Keratinocyte (primary cell): ENCODE measurements around the gene PERCC1. TPM values are rescaled to one million over a fixed set of nuclear protein-coding genes. Genes with fewer than 3 reads are reported as not detected.

ENCODE experiments used
- DNase-seq: peaks from one replicate; pipeline ENCODE4 v3.0.0-alpha.2; 2011; ENCODE audit warnings: low read depth, missing footprints, low spot score
- FAIRE-seq: peaks from 2 replicates; lab custom pipeline; 2011; peaks lifted over from hg19 to GRCh38; lab: Jason Lieb, UNC
- H2AFZ ChIP-seq: 2 replicates; pipeline ENCODE4 v1.6.0; 2012; ENCODE audit warnings: low read length, control low read depth, inconsistent platforms; ENCODE audit not compliant: control insufficient read depth
- H3K27ac ChIP-seq: 2 replicates; pipeline ENCODE4 v1.5.1; 2011; ENCODE audit warnings: low read length; ENCODE audit not compliant: control insufficient read depth, insufficient read depth
- H3K27me3 ChIP-seq: 3 replicates; pipeline ENCODE4 v1.6.0; 2011; ENCODE audit warnings: low read length; ENCODE audit not compliant: control insufficient read depth, insufficient read depth; ENCODE audit errors: extremely low read depth
- H3K36me3 ChIP-seq, 2 experiments: 2 replicates in 1 of 2; 3 replicates in 1 of 2; pipeline ENCODE4 v1.5.1; 2011; ENCODE audit warnings: low read length in 2 of 2, mild to moderate bottlenecking in 1 of 2; ENCODE audit not compliant: control insufficient read depth in 2 of 2, insufficient read depth in 2 of 2; ENCODE audit errors: extremely low read depth in 1 of 2
- H3K4me1 ChIP-seq: 3 replicates; pipeline ENCODE4 v1.5.1; 2011; ENCODE audit warnings: low read length; ENCODE audit not compliant: control insufficient read depth, insufficient read depth; ENCODE audit errors: extremely low read depth
- H3K4me2 ChIP-seq: 3 replicates; pipeline ENCODE4 v1.6.0; 2011; ENCODE audit warnings: low read depth, low read length; ENCODE audit not compliant: control insufficient read depth, insufficient read depth; ENCODE audit errors: extremely low read depth
- H3K4me3 ChIP-seq, 3 experiments: fragments of 200-600 bp in 1 of 3; sonication (generic) in 1 of 3; 2 replicates in 2 of 3; 3 replicates in 1 of 3; pipeline ENCODE4 v1.5.1; 2011 to 2016; ENCODE audit warnings: low read length in 3 of 3, mild to moderate bottlenecking in 3 of 3, control low read depth in 2 of 3, inconsistent platforms in 1 of 3, low read depth in 1 of 3, mixed read lengths in 1 of 3, mixed run types in 1 of 3, moderate library complexity in 1 of 3; ENCODE audit not compliant: control insufficient read depth in 2 of 3, insufficient read depth in 2 of 3; ENCODE audit errors: extremely low read depth in 1 of 3
- H3K79me2 ChIP-seq: 2 replicates; pipeline ENCODE4 v1.6.0; 2012; ENCODE audit warnings: low read length; ENCODE audit not compliant: control insufficient read depth, insufficient read depth
- H3K9ac ChIP-seq: 3 replicates; pipeline ENCODE4 v1.6.0; 2011; ENCODE audit warnings: low read length; ENCODE audit not compliant: control insufficient read depth, insufficient read depth; ENCODE audit errors: extremely low read depth
- H3K9me1 ChIP-seq: 3 replicates; pipeline ENCODE4 v1.6.0; 2011; ENCODE audit warnings: low read length; ENCODE audit not compliant: control insufficient read depth, insufficient read depth; ENCODE audit errors: extremely low read depth
- H3K9me3 ChIP-seq: 2 replicates; pipeline ENCODE4 v1.5.1; 2012; ENCODE audit warnings: low read depth, low read length; ENCODE audit not compliant: control insufficient read depth
- H4K20me1 ChIP-seq: 3 replicates; pipeline ENCODE4 v1.6.0; 2011; ENCODE audit warnings: low read length; ENCODE audit not compliant: control insufficient read depth, insufficient read depth; ENCODE audit errors: extremely low read depth
- EZH2 ChIP-seq: IDR thresholded peaks from one replicate; pipeline ENCODE4 v1.6.1; 2012; ENCODE audit warnings: inconsistent platforms, mild to moderate bottlenecking, low read length, moderate library complexity
- dilution Hi-C: fragments of 300-500 bp; cut with MboI; formaldehyde crosslinking; loops from one replicate; pipeline ENCODE4 v1.7.0; 2020; ENCODE audit warnings: low sequenced_read_pairs; ENCODE audit not compliant: extremely low pct_ligation_motif_present
- polyA plus RNA-seq, 5 experiments: library from polyadenylated mRNA; depleted of rRNA in 3 of 5; stranded (reverse) in 3 of 5; stranded (forward) in 1 of 5; unstranded in 1 of 5; fragments of >200 nt; gene quantifications; 1 replicate in 1 of 5; 2 replicates in 3 of 5; 3 replicates in 1 of 5; pipeline versions ENCODE4 v1.2.1 to v1.2.3, GENCODE V29; 2011 to 2012; ENCODE audit warnings: missing spikeins in 2 of 5, low read depth in 1 of 5, low replicate concordance in 1 of 5
- TF ChIP-seq, protein P1 (sequence below), 3 experiments: IDR thresholded peaks in 1 of 3; conservative IDR thresholded peaks in 1 of 3; optimal IDR thresholded peaks in 1 of 3; 2 replicates in 2 of 3; 3 replicates in 1 of 3; pipeline versions ENCODE3 to v1.5.1; 2011; ENCODE audit warnings: low read length in 3 of 3, mild to moderate bottlenecking in 3 of 3, moderate library complexity in 2 of 3, control low read depth in 1 of 3, inconsistent platforms in 1 of 3; ENCODE audit not compliant: insufficient read depth in 2 of 3; ENCODE audit errors: extremely low read depth in 1 of 3

The PERCC1 gene
- polyA plus RNA-seq, 1 donor (not counting 4 experiments of a cell fraction or from before 2014, with no cell fraction given): not detected

GRCh38 chr16:1425616-1426370 lies 5.1 kb upstream of the PERCC1 start:
- TF ChIP-seq, protein P1, sequence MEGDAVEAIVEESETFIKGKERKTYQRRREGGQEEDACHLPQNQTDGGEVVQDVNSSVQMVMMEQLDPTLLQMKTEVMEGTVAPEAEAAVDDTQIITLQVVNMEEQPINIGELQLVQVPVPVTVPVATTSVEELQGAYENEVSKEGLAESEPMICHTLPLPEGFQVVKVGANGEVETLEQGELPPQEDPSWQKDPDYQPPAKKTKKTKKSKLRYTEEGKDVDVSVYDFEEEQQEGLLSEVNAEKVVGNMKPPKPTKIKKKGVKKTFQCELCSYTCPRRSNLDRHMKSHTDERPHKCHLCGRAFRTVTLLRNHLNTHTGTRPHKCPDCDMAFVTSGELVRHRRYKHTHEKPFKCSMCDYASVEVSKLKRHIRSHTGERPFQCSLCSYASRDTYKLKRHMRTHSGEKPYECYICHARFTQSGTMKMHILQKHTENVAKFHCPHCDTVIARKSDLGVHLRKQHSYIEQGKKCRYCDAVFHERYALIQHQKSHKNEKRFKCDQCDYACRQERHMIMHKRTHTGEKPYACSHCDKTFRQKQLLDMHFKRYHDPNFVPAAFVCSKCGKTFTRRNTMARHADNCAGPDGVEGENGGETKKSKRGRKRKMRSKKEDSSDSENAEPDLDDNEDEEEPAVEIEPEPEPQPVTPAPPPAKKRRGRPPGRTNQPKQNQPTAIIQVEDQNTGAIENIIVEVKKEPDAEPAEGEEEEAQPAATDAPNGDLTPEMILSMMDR (optimal IDR thresholded peaks at IDR 0.05 in 1 of 3, IDR thresholded peaks at IDR 0.05 in 1 of 3, conservative IDR thresholded peaks at IDR 0.05 in 1 of 3; ENCODE audit: extremely low read depth in 1 of 3, insufficient read depth in 2 of 3, low read length in 3 of 3): no peak
- no peak for TF ChIP-seq EZH2
- no peaks in the 10 kb centered on the region for H4K20me1 ChIP-seq
- H3K9me1 ChIP-seq: no peaks in the 10 kb centered on the region
- H3K4me3 ChIP-seq: no peak overlapping the region
- H3K4me1 ChIP-seq: no peaks in the 10 kb centered on the region
- H3K4me2 ChIP-seq: no peak overlapping the region
- no peak overlapping the region for H3K27ac ChIP-seq
- H3K27me3 ChIP-seq: no peaks in the 10 kb centered on the region
- no peaks in the 10 kb centered on the region for H3K36me3 ChIP-seq
- H2AFZ ChIP-seq: no peak overlapping the region
- FAIRE-seq (no peak), DNase-seq (no peak)
- dilution Hi-C loops: no loop called here
- H3K79me2 ChIP-seq: no peaks in the 10 kb centered on the region
- no peaks in the 10 kb centered on the region for H3K9me3 ChIP-seq
- no peak overlapping the region for H3K9ac ChIP-seq

DNA sequence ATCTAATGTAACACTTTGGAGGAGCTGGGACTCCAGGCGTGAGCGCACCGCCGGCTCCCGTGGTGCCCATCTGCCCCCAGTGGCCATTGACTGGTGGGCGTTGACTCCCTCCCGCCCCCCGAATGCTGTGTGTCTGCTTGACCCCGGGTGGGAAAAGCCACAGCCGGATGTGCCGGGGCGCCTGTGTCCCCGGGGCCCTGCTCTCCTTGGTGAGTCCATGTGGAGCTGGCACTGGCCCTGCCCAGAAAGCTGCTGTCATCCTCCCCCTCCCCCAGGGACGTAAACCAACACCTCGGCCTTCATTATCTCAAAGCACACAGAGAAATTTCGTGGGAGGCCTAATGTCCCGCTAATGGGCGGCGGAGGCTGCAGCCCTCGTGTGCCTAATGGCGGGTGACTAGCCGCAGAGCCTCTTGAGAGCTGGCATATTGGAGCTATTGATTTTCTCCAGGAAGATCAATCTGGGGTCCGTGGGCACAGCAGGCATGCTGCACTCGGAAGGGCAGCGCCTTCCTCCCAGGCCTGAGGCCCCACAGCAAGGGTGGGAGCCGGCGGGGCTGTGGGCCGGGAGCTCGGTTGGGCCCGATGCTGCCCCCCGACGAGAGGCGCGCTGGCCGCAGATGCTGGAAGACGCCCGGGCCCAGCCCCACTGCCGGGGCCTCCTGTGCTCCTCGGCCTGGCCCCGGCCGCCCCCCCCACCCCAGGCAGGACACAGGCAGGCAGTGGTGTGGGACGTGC lies 4.0 kb upstream of the PERCC1 start:
- Histone ChIP-seq H4K20me1 (no peaks in the 10 kb centered on the region), H3K4me1 (no peaks in the 10 kb centered on the region), H3K27me3 (no peaks in the 10 kb centered on the region), H2AFZ (no peak overlapping the region), H3K79me2 (no peaks in the 10 kb centered on the region), H3K9me3 (no peaks in the 10 kb centered on the region), H3K36me3 (no peaks in the 10 kb centered on the region), H3K9ac (no peak overlapping the region), H3K4me3 (no peak overlapping the region), H3K27ac (no peak overlapping the region), H3K4me2 (no peak overlapping the region), H3K9me1 (no peaks in the 10 kb centered on the region)
- no peak for TF ChIP-seq EZH2
- TF ChIP-seq, protein P1 (optimal IDR thresholded peaks at IDR 0.05 in 1 of 3, IDR thresholded peaks at IDR 0.05 in 1 of 3, conservative IDR thresholded peaks at IDR 0.05 in 1 of 3; ENCODE audit: extremely low read depth in 1 of 3, insufficient read depth in 2 of 3, low read length in 3 of 3): no peak
- FAIRE-seq: no peak
- DNase-seq: no peak
- dilution Hi-C loops: no loop called here
